ENCODE results near the gene DOK3.

DOK3 gene

GRCh38 chr5:177467436-177467835 lies 42.2 kb downstream of the DOK3 start:
- DNase-seq (ENCODE audit: low spot score) = no peak

- no peak for DNase-seq (ENCODE audit: low spot score)
Measured at GRCh38 chr5:177466861-177467260, 42.8 kb downstream of the DOK3 start.

GRCh38 chr5:177465044-177465443 lies 44.6 kb downstream of the DOK3 start:
- no peak for DNase-seq (ENCODE audit: low spot score)

GRCh38 chr5:177462021-177462670 lies 47.5 kb downstream of the DOK3 start:
- no peak for DNase-seq (ENCODE audit: low spot score)

GRCh38 chr5:177459819-177460628 lies 49.6 kb downstream of the DOK3 start:
- DNase-seq (ENCODE audit: low spot score) = no peak

- DNase-seq (ENCODE audit: low spot score) = no peak
Measured at GRCh38 chr5:177459357-177459756, 50.3 kb downstream of the DOK3 start.

GRCh38 chr5:177458912-177459350 lies 50.7 kb downstream of the DOK3 start:
- no peak for DNase-seq (ENCODE audit: low spot score)

- DNase-seq (ENCODE audit: low spot score) = no peak
Measured at GRCh38 chr5:177457852-177458681, 51.6 kb downstream of the DOK3 start.

- peak; percentile 95 for DNase-seq (ENCODE audit: low spot score)
Measured at GRCh38 chr5:177456976-177457851, 52.4 kb downstream of the DOK3 start.

- DNase-seq (ENCODE audit: low spot score) = no peak
Measured at GRCh38 chr5:177456591-177456964, 53.0 kb downstream of the DOK3 start.

- peak; percentile 94 for DNase-seq (ENCODE audit: low spot score)
Measured at GRCh38 chr5:177455661-177456590, 53.7 kb downstream of the DOK3 start.

GRCh38 chr5:177455036-177455660 lies 54.5 kb downstream of the DOK3 start:
- peak; percentile 68 for DNase-seq (ENCODE audit: low spot score)

GRCh38 chr5:177454397-177455035 lies 55.1 kb downstream of the DOK3 start:
- peak; percentile 96 for DNase-seq (ENCODE audit: low spot score)

GRCh38 chr5:177453852-177454396 lies 55.7 kb downstream of the DOK3 start:
- peak; percentile 30 for DNase-seq (ENCODE audit: low spot score)

GRCh38 chr5:177452688-177453638 lies 56.7 kb downstream of the DOK3 start:
- DNase-seq (ENCODE audit: low spot score) = no peak

Measured in AG20443 (cell line).